COLO829 (cell line): ENCODE measurements around the gene FXYD1.
"Not testable (repeated sequence)": the region's sequence is repeated elsewhere in the genome, so short reads cannot be mapped to it uniquely, and the experiment has no call there.

ENCODE experiments used
- DNase-seq: peaks from one replicate; pipeline ENCODE4 v3.0.0; 2012; ENCODE audit warnings: low spot score

Gene FXYD1

GRCh38 chr19:35125270-35125717 lies 13.3 kb upstream of the FXYD1 start:
- DNase-seq, result no peak

- DNase-seq, result no peak
Measured at GRCh38 chr19:35125749-35126623, 12.6 kb upstream of the FXYD1 start.

- no peak for DNase-seq
Measured at GRCh38 chr19:35126624-35126959, 12.0 kb upstream of the FXYD1 start.

GRCh38 chr19:35127871-35128270 lies 10.8 kb upstream of the FXYD1 start:
- DNase-seq, result no peak

- no peak for DNase-seq
Measured at GRCh38 chr19:35128398-35129057, 10.1 kb upstream of the FXYD1 start.

- not testable (repeated sequence) for DNase-seq
Measured at GRCh38 chr19:35129724-35130274, 8.8 kb upstream of the FXYD1 start.

- no peak for DNase-seq
Measured at GRCh38 chr19:35130761-35131720, 7.6 kb upstream of the FXYD1 start.

GRCh38 chr19:35132254-35132653 lies 6.4 kb upstream of the FXYD1 start:
- DNase-seq, result no peak

- DNase-seq, result no peak
Measured at GRCh38 chr19:35133826-35134225, 4.8 kb upstream of the FXYD1 start.

- no peak for DNase-seq
Measured at GRCh38 chr19:35134601-35135242, 3.9 kb upstream of the FXYD1 start, which contains the start of gene LGI4. Gene LGI4 (minus strand): TSS chr19:35135059. CDS start chr19:35134680, 379 bp downstream.

- peak; percentile 74 for DNase-seq
Measured at GRCh38 chr19:35135389-35135909, 3.2 kb upstream of the FXYD1 start.

GRCh38 chr19:35136231-35136630 lies 2.4 kb upstream of the FXYD1 start:
- DNase-seq, result no peak

GRCh38 chr19:35136977-35137702 lies 1.5 kb upstream of the FXYD1 start:
- DNase-seq, result no peak

GRCh38 chr19:35140207-35140961 lies 1.8 kb downstream of the FXYD1 start:
- no peak for DNase-seq

- DNase-seq, result peak; percentile 99
Measured at GRCh38 chr19:35140962-35141836, 2.6 kb downstream of the FXYD1 start.

GRCh38 chr19:35141837-35142605 lies 3.4 kb downstream of the FXYD1 start:
- no peak for DNase-seq

GRCh38 chr19:35142606-35143230 lies 4.1 kb downstream of the FXYD1 start:
- peak; percentile 63 for DNase-seq
